IMR-90 (cell line): ENCODE results near the gene HINT3. TPM values are rescaled to one million over a fixed set of nuclear protein-coding genes. Genes with fewer than 3 reads are reported as not detected.
A peak's percentile ranks its signal among the peaks of the same experiment; 100 is the strongest.

Experiments used
- ATAC-seq: fragments of 200-7000 bp; cut with Tn5 transposase; 2 replicates; pipeline ENCODE4 v1.9.1; 2020; ENCODE audit warnings: low read depth, mild to moderate bottlenecking, moderate library complexity
- BruUV-seq: library from RNA; stranded (reverse); fragments of 400-500 nt; replicated peaks from 2 replicates; lab custom pipeline; 2021; lab: Mats Ljungman, UMichigan
- CTCF ChIA-PET: fragments of 300-600 bp; formaldehyde crosslinking; extraction: SDS; loops from one replicate; lab custom pipeline; 2021; ENCODE audit warnings: antibody characterized with exemption; lab: Yijun Ruan, JAX
- POLR2A ChIA-PET: fragments of 300-600 bp; sonication (Branson Sonifier 250); formaldehyde crosslinking; loops from one replicate; lab custom pipeline; 2022; ENCODE audit warnings: antibody characterized with exemption; ENCODE audit not compliant: unreplicated experiment; lab: Charles Lee
- DNase-seq: peaks from one replicate; pipeline ENCODE4 v3.0.0; 2013
- H2AFZ ChIP-seq: replicated peaks from 2 replicates; pipeline ENCODE3; 2013; ENCODE audit warnings: low read length, mild to moderate bottlenecking; ENCODE audit not compliant: poor library complexity
- H2AK5ac ChIP-seq: 2 replicates; pipeline ENCODE4 v1.6.1; 2013; ENCODE audit warnings: low read depth, low read length, inconsistent platforms
- H2AK9ac ChIP-seq: replicated peaks from 2 replicates; pipeline ENCODE3; 2013; ENCODE audit warnings: mild to moderate bottlenecking, low read depth, low read length, moderate library complexity; ENCODE audit not compliant: poor library complexity
- H2BK120ac ChIP-seq: 2 replicates; pipeline ENCODE4 v1.6.1; 2013; ENCODE audit warnings: low read depth, low read length, inconsistent platforms
- H2BK15ac ChIP-seq: 3 replicates; pipeline ENCODE4 v1.6.1; 2013; ENCODE audit warnings: low read depth, low read length, inconsistent platforms
- H2BK20ac ChIP-seq: 2 replicates; pipeline ENCODE4 v1.6.1; 2013; ENCODE audit warnings: low read depth, mild to moderate bottlenecking, inconsistent platforms, low read length, moderate library complexity
- H2BK5ac ChIP-seq: 2 replicates; pipeline ENCODE4 v1.6.1; 2013; ENCODE audit warnings: mild to moderate bottlenecking, low read depth, low read length, inconsistent platforms; ENCODE audit not compliant: poor library complexity, severe bottlenecking
- H3K14ac ChIP-seq: replicated peaks from 2 replicates; pipeline ENCODE4 v1.6.1; 2013; ENCODE audit warnings: low read depth, low read length, inconsistent platforms
- H3K18ac ChIP-seq: 2 replicates; pipeline ENCODE4 v1.6.1; 2013; ENCODE audit warnings: low read depth, low read length, control low read depth
- H3K23ac ChIP-seq: 2 replicates; pipeline ENCODE4 v1.6.1; 2013; ENCODE audit warnings: low read depth, low read length, inconsistent platforms
- H3K27ac ChIP-seq: 2 replicates; pipeline ENCODE4 v1.5.1; 2013; ENCODE audit warnings: mild to moderate bottlenecking, control low read depth, low read length; ENCODE audit not compliant: insufficient read depth
- H3K27me3 ChIP-seq: 2 replicates; pipeline ENCODE4 v1.6.1; 2013; ENCODE audit warnings: low read length; ENCODE audit not compliant: control insufficient read depth, insufficient read depth
- H3K36me3 ChIP-seq: 2 replicates; pipeline ENCODE4 v1.6.1; 2013; ENCODE audit warnings: low read length, mixed read lengths; ENCODE audit not compliant: control insufficient read depth, insufficient read depth
- H3K4ac ChIP-seq: 2 replicates; pipeline ENCODE4 v1.6.1; 2013; ENCODE audit warnings: low read depth, low read length, inconsistent platforms
- H3K4me1 ChIP-seq: 2 replicates; pipeline ENCODE4 v1.6.1; 2013; ENCODE audit warnings: low read length, mixed read lengths; ENCODE audit not compliant: control insufficient read depth, insufficient read depth
- H3K4me2 ChIP-seq: 2 replicates; pipeline ENCODE4 v1.6.1; 2013; ENCODE audit warnings: low read depth, mild to moderate bottlenecking, control low read depth, low read length, moderate library complexity
- H3K4me3 ChIP-seq: 2 replicates; pipeline ENCODE4 v1.5.1; 2013; ENCODE audit warnings: low read depth, mild to moderate bottlenecking, control low read depth, low read length, moderate library complexity; ENCODE audit not compliant: insufficient read depth
- H3K56ac ChIP-seq: 2 replicates; pipeline ENCODE4 v1.6.1; 2013; ENCODE audit warnings: low read length, inconsistent platforms; ENCODE audit not compliant: insufficient read depth; ENCODE audit errors: extremely low read depth
- H3K79me1 ChIP-seq, 2 experiments: 2 replicates each; pipeline ENCODE4 v1.6.1; 2013; ENCODE audit warnings: low read length in 2 of 2, inconsistent platforms in 1 of 2, low read depth in 1 of 2
- H3K9ac ChIP-seq: 2 replicates; pipeline ENCODE4 v1.6.1; 2013; ENCODE audit warnings: low read depth, low read length, control low read depth
- H3K9me1 ChIP-seq: 2 replicates; pipeline ENCODE4 v1.6.1; 2013; ENCODE audit warnings: low read length, inconsistent platforms; ENCODE audit not compliant: insufficient read depth
- H3K9me3 ChIP-seq: 2 replicates; pipeline ENCODE4 v1.6.1; 2013; ENCODE audit warnings: low read length; ENCODE audit not compliant: control insufficient read depth, insufficient read depth
- H4K20me1 ChIP-seq: 2 replicates; pipeline ENCODE4 v1.6.1; 2013; ENCODE audit warnings: low read length, inconsistent platforms; ENCODE audit not compliant: insufficient read depth
- H4K5ac ChIP-seq: 2 replicates; pipeline ENCODE4 v1.6.1; 2013; ENCODE audit warnings: mild to moderate bottlenecking, low read depth, low read length, control low read depth
- H4K8ac ChIP-seq, 2 experiments: 2 replicates each; pipeline ENCODE4 v1.6.1; 2013; ENCODE audit warnings: low read depth in 2 of 2, low read length in 2 of 2, control low read depth in 1 of 2, inconsistent platforms in 1 of 2
- H4K91ac ChIP-seq: 2 replicates; pipeline ENCODE4 v1.6.1; 2013; ENCODE audit warnings: low read depth, low read length, inconsistent platforms; ENCODE audit not compliant: insufficient read depth
- CHD1 ChIP-seq: IDR thresholded peaks from 2 replicates; pipeline ENCODE4 v1.6.1; 2012; ENCODE audit warnings: low read depth, low read length, improper control_type of control experiment
- ELK1 ChIP-seq: fragments of 150-350 bp; IDR thresholded peaks from 2 replicates; pipeline ENCODE4 v1.6.1; 2016; ENCODE audit warnings: low read depth, mild to moderate bottlenecking, low read length, moderate library complexity, borderline replicate concordance
- FOS ChIP-seq: fragments of 150-350 bp; IDR thresholded peaks from 2 replicates; pipeline ENCODE4 v1.6.1; 2016; ENCODE audit warnings: low read depth, low read length
- RAD21 ChIP-seq: IDR thresholded peaks from 2 replicates; pipeline ENCODE4 v1.6.1; 2012; ENCODE audit warnings: low read length, improper control_type of control experiment
- RCOR1 ChIP-seq: IDR thresholded peaks from 2 replicates; pipeline ENCODE4 v1.6.1; 2012; ENCODE audit warnings: mild to moderate bottlenecking, low read length, improper control_type of control experiment; ENCODE audit not compliant: insufficient replicate concordance
- WGBS, 2 experiments: methylation state at CpG; one replicate each; pipeline versions ENCODE4 v1.1.5 to v1.1.7; 2013; ENCODE audit warnings: missing lambda C conversion rate in 2 of 2; ENCODE audit not compliant: insufficient read length in 1 of 2; ENCODE audit errors: extremely low coverage in 2 of 2; 5-methylcytosine and 5-hydroxymethylcytosine counted together
- dilution Hi-C: fragments of 300-500 bp; cut with HindIII; formaldehyde crosslinking; loops from one replicate; pipeline ENCODE4 v1.14.3; 2018; ENCODE audit warnings: low sequenced_read_pairs; ENCODE audit not compliant: unreplicated experiment
- in situ Hi-C: fragments of 300-500 bp; cut with MboI; formaldehyde crosslinking; loops from 3 replicates; pipeline ENCODE4 v1.14.3; 2019; ENCODE audit warnings: low sequenced_read_pairs, inconsistent platforms, mixed read lengths
- intact Hi-C: fragments of 100-400 bp; cut with micrococcal nuclease; formaldehyde crosslinking; loops from 2 replicates; pipeline ENCODE4 v1.10.0; 2022
- polyA plus RNA-seq, 3 experiments: library from polyadenylated mRNA; depleted of rRNA; stranded (reverse); fragments of >200 nt; gene quantifications; 2 replicates each; pipeline ENCODE4 v1.2.3, GENCODE V29; 2012; ENCODE audit warnings: low replicate concordance in 1 of 3
- total RNA-seq: library from RNA; depleted of rRNA; stranded (reverse); fragments of >200 nt; gene quantifications from 2 replicates; pipeline ENCODE4 v1.2.3, GENCODE V29; 2012

HINT3 gene
- total and polyA plus RNA-seq, 2 of the 4 experiments (the other 2 are of a cell fraction) = 3.4 to 6.5 TPM

DNA sequence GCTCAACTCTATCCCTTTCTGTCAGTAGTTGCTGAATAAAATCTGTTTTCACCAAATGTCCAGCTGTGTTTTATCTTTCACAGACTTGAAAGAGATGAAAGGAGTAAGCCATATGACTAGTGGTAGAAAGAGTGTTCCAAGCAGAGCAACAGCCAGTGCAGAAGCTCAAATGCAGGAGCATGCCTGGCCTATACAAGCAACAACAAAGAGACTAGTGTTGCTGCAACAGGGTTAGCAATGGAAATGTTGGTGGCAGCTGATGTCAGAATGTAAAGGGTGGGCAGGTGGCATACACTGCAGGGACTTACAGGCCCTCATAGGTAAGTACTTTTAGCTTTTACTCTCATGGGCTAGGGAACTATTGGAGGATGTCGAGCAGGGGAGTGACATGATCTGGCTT is 5.2 kb upstream of the HINT3 start:
- in situ Hi-C loops = no loop called here
- peak overlapping the region; percentile 58; the same call in 1 of the 2 replicates for H3K27ac ChIP-seq
- no peak overlapping the region for H3K9ac ChIP-seq
- H3K4me3 ChIP-seq = no peak overlapping the region
- H2AFZ ChIP-seq = no peak overlapping the region
- H3K23ac ChIP-seq = no peak overlapping the region
- H2BK20ac ChIP-seq = peak overlapping the region; percentile 61; the same call in 1 of the 2 replicates
- H3K79me1 ChIP-seq = no peaks in the 10 kb centered on the region
- H3K9me3 ChIP-seq = no peaks in the 10 kb centered on the region
- ChIA-PET CTCF (interaction anchor here (2.3 to 2.4 kb wide), 2 partner anchors 93 to 170 kb away, joined by 10 to 14 read pairs; no protein-coding TSS in a partner anchor), POLR2A (no interaction called here)
- dilution Hi-C loops = no loop called here
- no peak overlapping the region for H3K56ac ChIP-seq
- peaks cover 10% of the 10 kb centered on the region for H3K4me1 ChIP-seq
- H4K20me1 ChIP-seq = no peaks in the 10 kb centered on the region
- H3K18ac ChIP-seq = no peak overlapping the region
- no peaks in the 10 kb centered on the region for H3K36me3 ChIP-seq
- H2AK9ac ChIP-seq = no peak overlapping the region
- no peak for ATAC-seq
- DNase-seq = no peak
- H3K4me2 ChIP-seq = no peak overlapping the region; the same call in 1 of the 2 replicates
- no TSS peak for BruUV-seq
- H4K5ac ChIP-seq = no peak overlapping the region
- H2BK120ac ChIP-seq = peak overlapping the region; percentile 35
- no peak overlapping the region for H2BK5ac ChIP-seq
- peak overlapping the region; percentile 65; the same call in 1 of the 3 replicates for H2BK15ac ChIP-seq
- no peak overlapping the region for H3K14ac ChIP-seq
- peak overlapping the region; percentile 11; the same call in 1 of the 2 replicates for H3K4ac ChIP-seq
- no peak for TF ChIP-seq RAD21
- no peak for TF ChIP-seq CHD1
- no peak for TF ChIP-seq RCOR1
- TF ChIP-seq ELK1 = no peak
- no peak for TF ChIP-seq FOS
- H4K8ac ChIP-seq = 0 out of 4 replicates have a peak overlapping the region, but pooled peaks of 1 of the 2 experiments have one; percentile 4
- H3K9me1 ChIP-seq = peaks cover 6% of the 10 kb centered on the region
- no peaks in the 10 kb centered on the region for H3K27me3 ChIP-seq
- WGBS, 2 experiments = no CpG with 5 or more reads among the region's 1 CpG
- H2AK5ac ChIP-seq = 0 out of 2 replicates have a peak overlapping the region, but pooled peaks have one; percentile 44
- H4K91ac ChIP-seq = no peak overlapping the region; the same call in 1 of the 2 replicates
- intact Hi-C loops = no loop called here
